Measurements from ENCODE around the gene BTG2.
"Not testable (repeated sequence)": the region's sequence is repeated elsewhere in the genome, so short reads cannot be mapped to it uniquely, and the experiment has no call there.

Gene BTG2

GRCh38 chr1:203304919-203305808, at the start of gene BTG2:
BTG2 (plus strand) TSS chr1:203305519; CDS start chr1:203305607, 88 bp downstream.
- peak; percentile 90 to 91 for DNase-seq

GRCh38 chr1:203256636-203257035, 48.7 kb upstream of the BTG2 start:
- DNase-seq: not testable (repeated sequence)

- DNase-seq: no peak
Measured at GRCh38 chr1:203263496-203263895, 41.8 kb upstream of the BTG2 start.

- no peak for DNase-seq
Measured at GRCh38 chr1:203264052-203264501, 41.2 kb upstream of the BTG2 start.

- no peak for DNase-seq
Measured at GRCh38 chr1:203265541-203265940, 39.8 kb upstream of the BTG2 start.

- not testable (repeated sequence) for DNase-seq
Measured at GRCh38 chr1:203266140-203266539, 39.2 kb upstream of the BTG2 start.

GRCh38 chr1:203267347-203267846, 37.9 kb upstream of the BTG2 start:
- peak; percentile 81 to 87 for DNase-seq

- no peak for DNase-seq
Measured at GRCh38 chr1:203267912-203268311, 37.4 kb upstream of the BTG2 start.

GRCh38 chr1:203268901-203269653, 36.2 kb upstream of the BTG2 start:
- no peak for DNase-seq

GRCh38 chr1:203269654-203270020, 35.7 kb upstream of the BTG2 start:
- no peak for DNase-seq

- DNase-seq: no peak
Measured at GRCh38 chr1:203270448-203270847, 34.9 kb upstream of the BTG2 start.

GRCh38 chr1:203271018-203271743, 34.1 kb upstream of the BTG2 start:
- peak; percentile 68 to 77 for DNase-seq

GRCh38 chr1:203271962-203272632, 33.2 kb upstream of the BTG2 start:
- no peak for DNase-seq

- DNase-seq: no peak
Measured at GRCh38 chr1:203272633-203273205, 32.6 kb upstream of the BTG2 start.

GRCh38 chr1:203273206-203273868, 32.0 kb upstream of the BTG2 start:
- peak; percentile 93 to 95 for DNase-seq

- no peak for DNase-seq
Measured at GRCh38 chr1:203273869-203274602, 31.3 kb upstream of the BTG2 start.

GRCh38 chr1:203274603-203275381, 30.5 kb upstream of the BTG2 start:
- no peak for DNase-seq

GRCh38 chr1:203275656-203276272, 29.6 kb upstream of the BTG2 start:
- no peak for DNase-seq

GRCh38 chr1:203276408-203276807, 28.9 kb upstream of the BTG2 start:
- no peak for DNase-seq
